ENCODE measurements around the gene TIAM1.

Gene TIAM1

GRCh38 chr21:31130821-31131220, 213.2 kb downstream of the TIAM1 start:
- no peak overlapping the region for H3K4me3 ChIP-seq
- DNase-seq (ENCODE audit: low spot score), result no peak
- TF ChIP-seq CTCF (IDR thresholded peaks at IDR 0.05), result no peak
- H3K27ac ChIP-seq, result no peak overlapping the region

GRCh38 chr21:31128234-31128633, 215.8 kb downstream of the TIAM1 start:
- Histone ChIP-seq H3K27ac (no peak overlapping the region), H3K4me3 (no peak overlapping the region)
- TF ChIP-seq CTCF (IDR thresholded peaks at IDR 0.05), result no peak
- DNase-seq (ENCODE audit: low spot score), result no peak

DNA sequence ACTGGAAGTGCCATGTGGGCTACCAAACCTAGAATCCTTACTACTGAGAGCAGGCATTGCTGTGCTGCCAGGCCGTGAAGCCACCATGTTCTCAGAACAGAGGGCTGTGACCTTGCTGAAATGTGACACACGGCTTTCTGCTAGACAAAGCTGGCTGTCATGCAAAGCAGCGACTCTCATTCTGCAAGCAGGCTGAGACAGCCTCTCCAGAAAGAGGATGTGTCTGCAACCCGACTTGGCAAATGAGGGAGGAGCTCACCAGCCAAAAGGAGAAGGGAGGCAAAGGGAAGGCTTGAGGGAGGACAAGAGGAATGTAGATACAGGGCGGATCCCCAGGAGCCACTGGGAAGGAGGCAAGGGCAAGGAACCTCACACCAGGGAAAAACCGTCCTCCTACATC, 220.1 kb downstream of the TIAM1 start:
- TF ChIP-seq CTCF (IDR thresholded peaks at IDR 0.05), result no peak
- Histone ChIP-seq H3K27ac (peak overlapping the region in 1 of 2 donors; percentile 22), H3K4me3 (no peak overlapping the region)
- no peak for DNase-seq (ENCODE audit: low spot score)

- TF ChIP-seq CTCF (IDR thresholded peaks at IDR 0.05), result no peak
- Histone ChIP-seq H3K27ac (no peak overlapping the region), H3K4me3 (no peak overlapping the region)
- no peak for DNase-seq (ENCODE audit: low spot score)
Measured at GRCh38 chr21:31119199-31119598, 224.9 kb downstream of the TIAM1 start.

DNA sequence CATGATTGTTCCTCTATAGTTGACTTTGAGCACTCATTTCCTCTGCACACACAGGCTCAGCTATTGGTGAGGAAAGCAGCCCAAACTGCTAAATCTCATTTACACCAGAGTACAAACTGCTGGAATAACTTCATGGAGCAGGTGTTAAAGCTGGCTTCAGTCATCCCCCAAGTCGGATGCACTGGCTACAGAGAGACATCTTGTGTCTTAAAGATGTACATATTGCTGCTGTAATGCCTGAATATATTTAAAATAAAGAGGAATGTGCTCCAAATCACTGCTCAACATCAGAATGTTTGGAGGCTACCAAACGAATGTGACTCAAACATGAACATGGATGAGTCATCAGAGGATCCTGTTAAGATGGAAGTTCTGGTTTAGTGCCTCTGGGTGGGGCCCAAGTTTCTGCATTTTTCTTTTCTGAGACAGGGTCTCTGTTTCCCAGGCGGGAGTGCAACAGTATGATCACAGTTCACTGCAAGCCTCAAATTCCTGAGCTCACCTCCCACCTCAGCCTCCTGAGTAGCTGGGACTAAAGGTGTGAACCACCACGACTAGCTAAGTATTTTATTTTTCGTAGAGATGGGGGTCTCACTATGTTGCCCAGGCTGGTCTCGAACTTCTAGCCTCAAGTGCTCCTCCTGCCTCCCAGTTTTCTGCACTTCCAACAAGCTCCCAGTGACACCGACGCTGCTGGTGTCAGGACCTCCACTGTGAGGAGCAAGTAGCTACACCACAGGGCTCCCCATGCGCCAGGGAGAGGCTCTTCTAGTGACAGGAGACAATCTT, 226.7 kb downstream of the TIAM1 start:
- peak overlapping the region in 1 of 2 donors; percentile 55 for H3K27ac ChIP-seq
- DNase-seq (ENCODE audit: low spot score), result no peak

DNA sequence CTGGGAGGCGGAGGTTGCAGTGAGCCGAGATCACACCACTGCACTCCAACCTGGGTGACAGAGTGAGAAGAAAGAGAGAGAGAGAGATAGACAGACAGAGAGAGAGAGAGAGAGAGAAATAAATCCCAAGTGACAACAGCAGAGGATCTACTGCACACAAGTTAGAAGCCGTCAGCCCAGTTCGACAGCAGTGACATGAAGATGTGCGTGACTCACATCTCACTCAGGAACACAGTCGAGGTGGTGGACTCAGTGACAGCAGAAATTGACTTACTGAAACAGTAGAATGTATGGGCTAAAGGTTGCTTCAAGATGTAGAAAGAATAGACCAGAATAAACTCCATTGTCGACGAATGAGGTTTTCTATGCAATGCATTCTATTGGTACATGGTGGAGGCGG, 228.8 kb downstream of the TIAM1 start:
- Histone ChIP-seq H3K4me3 (no peak overlapping the region), H3K27ac (no peak overlapping the region)
- TF ChIP-seq CTCF (IDR thresholded peaks at IDR 0.05), result no peak
- no peak for DNase-seq (ENCODE audit: low spot score)

More for the DNA sequence above, 226.7 kb downstream of the TIAM1 start:
- no peak overlapping the region for H3K4me3 ChIP-seq
- TF ChIP-seq CTCF (IDR thresholded peaks at IDR 0.05), result no peak

GRCh38 chr21:31111093-31111492, 233.0 kb downstream of the TIAM1 start:
- Histone ChIP-seq H3K27ac (no peak overlapping the region), H3K4me3 (no peak overlapping the region)
- DNase-seq (ENCODE audit: low spot score), result no peak
- no peak for TF ChIP-seq CTCF (IDR thresholded peaks at IDR 0.05)
